Spinal cord (tissue), 10 donors: ENCODE data around the gene CXXC5. TPM values are rescaled to one million over a fixed set of nuclear protein-coding genes. Genes with fewer than 3 reads are reported as not detected.

ENCODE experiments used
- DNase-seq, 6 donors: peaks; one replicate each; pipeline versions ENCODE4 v3.0.0 to v3.0.0-alpha.2; 2013 to 2015; ENCODE audit warnings: low spot score in 6 of 6, low read depth in 4 of 6
- H3K27ac ChIP-seq: one replicate; pipeline ENCODE4 v1.5.1; 2013; ENCODE audit warnings: low read depth, low read length, control low read depth
- H3K27me3 ChIP-seq: one replicate; pipeline ENCODE4 v1.6.1; 2013; ENCODE audit warnings: low read length; ENCODE audit not compliant: control insufficient read depth, insufficient read depth
- H3K36me3 ChIP-seq: one replicate; pipeline ENCODE4 v1.6.1; 2013; ENCODE audit warnings: low read length; ENCODE audit not compliant: control insufficient read depth, insufficient read depth
- H3K4me1 ChIP-seq: one replicate; pipeline ENCODE4 v1.6.1; 2013; ENCODE audit warnings: low read length; ENCODE audit not compliant: control insufficient read depth, insufficient read depth
- H3K4me3 ChIP-seq: one replicate; pipeline ENCODE4 v1.5.1; 2013; ENCODE audit warnings: low read depth, low read length, control low read depth
- H3K9me3 ChIP-seq: one replicate; pipeline ENCODE4 v1.6.1; 2013; ENCODE audit warnings: low read length; ENCODE audit not compliant: control insufficient read depth, insufficient read depth
- WGBS: methylation state at CpG from one replicate; pipeline ENCODE4 v1.1.5; 2013; ENCODE audit warnings: missing lambda C conversion rate; ENCODE audit not compliant: insufficient coverage; 5-methylcytosine and 5-hydroxymethylcytosine counted together
- polyA plus RNA-seq, 2 donors: library from polyadenylated mRNA; unstranded; fragments of 120-200 nt; gene quantifications; one replicate each; pipeline ENCODE4 v1.2.1, GENCODE V29; 2013; ENCODE audit not compliant: insufficient read length in 2 of 2
- total RNA-seq, 2 donors: library from RNA; depleted of rRNA in 1 of 2; stranded (reverse); fragments of 120-200 nt in 1 of 2; fragments of >200 nt in 1 of 2; gene quantifications; one replicate each; pipeline versions ENCODE4 v1.2.3 to v1.2.4, GENCODE V29; 2013 to 2014
- donor health status: healthy.

The CXXC5 gene
- total and polyA plus RNA-seq, 4 donors = 71.5 to 137 (median 108) TPM

- peak overlapping the region; percentile 78 for H3K27ac ChIP-seq
- peaks cover 83% of the 10 kb centered on the region for H3K4me1 ChIP-seq
- H3K9me3 ChIP-seq = no peaks in the 10 kb centered on the region
- no peak for DNase-seq
- 60% methylated on average over 1 of the region's 6 CpGs for WGBS
- no peaks in the 10 kb centered on the region for H3K27me3 ChIP-seq
- H3K4me3 ChIP-seq = no peak overlapping the region
- H3K36me3 ChIP-seq = peaks cover 27% of the 10 kb centered on the region
These were observed 42.9 kb downstream of the CXXC5 start for GRCh38 chr5:139690803-139691629.

GRCh38 chr5:139692148-139692547 is 44.0 kb downstream of the CXXC5 start:
- Histone ChIP-seq H3K36me3 (peaks cover 18% of the 10 kb centered on the region), H3K9me3 (no peaks in the 10 kb centered on the region), H3K4me3 (no peak overlapping the region), H3K4me1 (peaks cover 85% of the 10 kb centered on the region), H3K27ac (no peak overlapping the region), H3K27me3 (no peaks in the 10 kb centered on the region)
- DNase-seq = no peak
- 93% methylated on average over 5 of the region's 6 CpGs for WGBS

- H3K4me1 ChIP-seq = peaks cover 85% of the 10 kb centered on the region
- WGBS = 40% methylated on average over 4 of the region's 8 CpGs
- DNase-seq = no peak
- H3K27me3 ChIP-seq = no peaks in the 10 kb centered on the region
- peaks cover 18% of the 10 kb centered on the region for H3K36me3 ChIP-seq
- no peak overlapping the region for H3K4me3 ChIP-seq
- no peaks in the 10 kb centered on the region for H3K9me3 ChIP-seq
- H3K27ac ChIP-seq = peak overlapping the region; percentile 13
These were observed 44.6 kb downstream of the CXXC5 start for GRCh38 chr5:139692679-139693308.

GRCh38 chr5:139693676-139694364 is 45.7 kb downstream of the CXXC5 start:
- Histone ChIP-seq H3K27me3 (no peaks in the 10 kb centered on the region), H3K4me1 (peaks cover 85% of the 10 kb centered on the region), H3K27ac (peak overlapping the region; percentile 2), H3K36me3 (peaks cover 11% of the 10 kb centered on the region), H3K4me3 (no peak overlapping the region), H3K9me3 (no peaks in the 10 kb centered on the region)
- 97% methylated on average over 3 of the region's 3 CpGs for WGBS
- DNase-seq = no peak

- no peak overlapping the region for H3K4me3 ChIP-seq
- peaks cover 5% of the 10 kb centered on the region for H3K36me3 ChIP-seq
- peaks cover 85% of the 10 kb centered on the region for H3K4me1 ChIP-seq
- 67% methylated on average over 1 of the region's 1 CpG for WGBS
- DNase-seq = no peak
- H3K27ac ChIP-seq = no peak overlapping the region
- H3K9me3 ChIP-seq = no peaks in the 10 kb centered on the region
- H3K27me3 ChIP-seq = no peaks in the 10 kb centered on the region
These were observed 46.5 kb downstream of the CXXC5 start for GRCh38 chr5:139694556-139695177.

- H3K9me3 ChIP-seq = no peaks in the 10 kb centered on the region
- DNase-seq = no peak
- no peak overlapping the region for H3K4me3 ChIP-seq
- 82% methylated on average over 1 of the region's 2 CpGs for WGBS
- peaks cover 84% of the 10 kb centered on the region for H3K4me1 ChIP-seq
- peaks cover 3% of the 10 kb centered on the region for H3K36me3 ChIP-seq
- no peaks in the 10 kb centered on the region for H3K27me3 ChIP-seq
- H3K27ac ChIP-seq = no peak overlapping the region
These were observed 47.0 kb downstream of the CXXC5 start for GRCh38 chr5:139695178-139695573.

- H3K27ac ChIP-seq = peak overlapping the region; percentile 96
- peak overlapping the region; percentile 28 for H3K4me3 ChIP-seq
- WGBS = 49% methylated on average over 18 of the region's 21 CpGs
- H3K4me1 ChIP-seq = peaks cover 81% of the 10 kb centered on the region
- no peaks in the 10 kb centered on the region for H3K27me3 ChIP-seq
- H3K36me3 ChIP-seq = peaks cover 3% of the 10 kb centered on the region
- no peaks in the 10 kb centered on the region for H3K9me3 ChIP-seq
- no peak for DNase-seq
These were observed 48.2 kb downstream of the CXXC5 start for GRCh38 chr5:139696167-139696893.

GRCh38 chr5:139696894-139697658 is 48.9 kb downstream of the CXXC5 start:
- H3K4me1 ChIP-seq = peaks cover 78% of the 10 kb centered on the region
- 1% methylated on average over 28 of the region's 55 CpGs for WGBS

More at GRCh38 chr5:139696894-139697658, 48.9 kb downstream of the CXXC5 start:
- DNase-seq = peak in 2 of 6 donors; percentile 81 to 84
- Histone ChIP-seq H3K27me3 (no peaks in the 10 kb centered on the region), H3K4me3 (peak overlapping the region; percentile 28), H3K27ac (peak overlapping the region; percentile 96), H3K36me3 (peaks cover 3% of the 10 kb centered on the region), H3K9me3 (no peaks in the 10 kb centered on the region)
